ENCODE data around the gene NEDD9.
A peak's percentile ranks its signal among the peaks of the same experiment; 100 is the strongest.

NEDD9 gene

DNA sequence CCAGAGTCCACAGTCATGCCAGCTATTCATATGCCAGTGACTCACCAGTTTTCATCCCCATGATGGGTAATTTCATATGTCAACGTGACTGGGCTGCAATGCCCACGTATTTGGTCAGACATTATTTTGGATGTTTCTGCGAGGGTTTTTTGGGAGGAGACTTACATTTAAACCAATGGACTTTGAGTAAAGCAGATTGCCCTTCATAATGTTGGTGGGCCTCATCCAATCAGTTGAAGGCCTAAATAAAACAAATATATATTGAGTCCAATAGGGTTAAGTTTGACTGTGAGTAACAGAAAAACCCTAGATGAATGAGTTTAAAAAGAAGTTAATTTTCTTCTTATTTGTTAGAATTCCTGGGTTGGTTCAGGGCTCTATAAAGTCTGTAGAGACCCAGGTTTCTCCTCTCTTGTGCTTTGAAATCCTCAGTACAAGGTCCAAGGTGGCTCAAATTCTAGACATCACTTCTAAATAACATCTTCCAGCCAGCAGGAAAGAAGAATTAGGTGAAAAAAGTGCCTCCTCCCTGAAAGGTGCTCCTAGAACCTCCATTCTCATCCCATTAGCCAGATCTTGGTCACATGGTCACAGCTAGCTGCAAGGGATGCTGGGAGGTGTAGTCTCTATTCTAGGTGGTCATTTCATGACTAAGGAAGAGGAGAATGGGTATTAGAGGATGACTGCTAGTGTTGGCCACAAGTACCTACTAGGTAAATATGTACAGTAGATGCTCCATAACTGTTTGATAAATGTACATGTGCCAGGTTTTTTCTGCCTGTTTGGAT lies 16.7 kb upstream of the NEDD9 start:
- CTCF ChIA-PET, result no interaction called here
- H3K9me3 ChIP-seq (ENCODE audit: control insufficient read depth, insufficient read depth, low read depth, low read length), result no peaks in the 10 kb centered on the region
- TF ChIP-seq ZNF416 (tag by site-specific recombination; IDR thresholded peaks at IDR 0.05), result peak; percentile 81; the same call in 1 of the 2 replicates
- no peak for TF ChIP-seq ZNF350 (tag by site-specific recombination; IDR thresholded peaks at IDR 0.05)
- peak; percentile 96 for TF ChIP-seq ZNF10 (tag by site-specific recombination; IDR thresholded peaks at IDR 0.05)
- TF ChIP-seq, protein P1, sequence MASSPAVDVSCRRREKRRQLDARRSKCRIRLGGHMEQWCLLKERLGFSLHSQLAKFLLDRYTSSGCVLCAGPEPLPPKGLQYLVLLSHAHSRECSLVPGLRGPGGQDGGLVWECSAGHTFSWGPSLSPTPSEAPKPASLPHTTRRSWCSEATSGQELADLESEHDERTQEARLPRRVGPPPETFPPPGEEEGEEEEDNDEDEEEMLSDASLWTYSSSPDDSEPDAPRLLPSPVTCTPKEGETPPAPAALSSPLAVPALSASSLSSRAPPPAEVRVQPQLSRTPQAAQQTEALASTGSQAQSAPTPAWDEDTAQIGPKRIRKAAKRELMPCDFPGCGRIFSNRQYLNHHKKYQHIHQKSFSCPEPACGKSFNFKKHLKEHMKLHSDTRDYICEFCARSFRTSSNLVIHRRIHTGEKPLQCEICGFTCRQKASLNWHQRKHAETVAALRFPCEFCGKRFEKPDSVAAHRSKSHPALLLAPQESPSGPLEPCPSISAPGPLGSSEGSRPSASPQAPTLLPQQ (tag by site-specific recombination; IDR thresholded peaks at IDR 0.05), result no peak
- TF ChIP-seq, protein P2, sequence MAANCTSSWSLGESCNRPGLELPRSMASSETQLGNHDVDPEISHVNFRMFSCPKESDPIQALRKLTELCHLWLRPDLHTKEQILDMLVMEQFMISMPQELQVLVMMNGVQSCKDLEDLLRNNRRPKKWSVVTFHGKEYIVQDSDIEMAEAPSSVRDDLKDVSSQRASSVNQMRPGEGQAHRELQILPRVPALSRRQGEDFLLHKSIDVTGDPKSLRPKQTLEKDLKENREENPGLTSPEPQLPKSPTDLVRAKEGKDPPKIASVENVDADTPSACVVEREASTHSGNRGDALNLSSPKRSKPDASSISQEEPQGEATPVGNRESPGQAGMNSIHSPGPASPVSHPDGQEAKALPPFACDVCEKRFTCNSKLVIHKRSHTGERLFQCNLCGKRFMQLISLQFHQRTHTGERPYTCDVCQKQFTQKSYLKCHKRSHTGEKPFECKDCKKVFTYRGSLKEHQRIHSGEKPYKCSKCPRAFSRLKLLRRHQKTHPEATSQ (tag by site-specific recombination; IDR thresholded peaks at IDR 0.05), result no peak
- no peak for TF ChIP-seq ZNF426 (tag by site-specific recombination; IDR thresholded peaks at IDR 0.05)
- H3K4me3 ChIP-seq (ENCODE audit: low read depth, low read length), result no peak overlapping the region
- peaks cover 5% of the 10 kb centered on the region for H3K4me1 ChIP-seq (ENCODE audit: control insufficient read depth, insufficient read depth, low read length)
- no peak overlapping the region for H3K27ac ChIP-seq (ENCODE audit: extremely low read depth, low read depth, low read length)
- H3K36me3 ChIP-seq (ENCODE audit: control insufficient read depth in 2 of 2, insufficient read depth in 1 of 2, low read length in 2 of 2), result no peaks in the 10 kb centered on the region
- POLR2A ChIA-PET, result no interaction called here

DNA sequence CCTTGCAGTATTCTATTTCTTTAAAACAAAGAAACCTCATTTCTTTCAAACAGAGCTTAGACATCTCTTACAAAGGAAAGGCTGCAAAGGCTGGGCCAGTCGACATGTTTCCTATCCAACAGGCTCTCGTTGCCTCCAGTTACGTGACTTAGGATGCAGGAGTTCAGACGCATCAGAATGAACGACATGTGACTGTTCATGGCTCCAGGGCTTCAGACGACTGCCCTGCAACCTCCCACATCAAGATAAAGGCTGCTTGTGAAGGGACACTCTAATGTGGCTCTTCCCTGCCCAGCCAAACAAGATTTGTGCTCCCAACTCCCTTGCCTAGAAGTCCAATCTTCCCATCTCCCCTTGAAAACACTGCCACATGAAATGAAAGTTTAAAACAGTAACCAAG lies 14.3 kb upstream of the NEDD9 start:
- Histone ChIP-seq H3K4me3 (ENCODE audit: low read depth, low read length) (no peak overlapping the region), H3K36me3 (ENCODE audit: control insufficient read depth in 2 of 2, insufficient read depth in 1 of 2, low read length in 2 of 2) (no peaks in the 10 kb centered on the region), H3K27ac (ENCODE audit: extremely low read depth, low read depth, low read length) (no peak overlapping the region), H3K4me1 (ENCODE audit: control insufficient read depth, insufficient read depth, low read length) (peaks cover 3% of the 10 kb centered on the region), H3K9me3 (ENCODE audit: control insufficient read depth, insufficient read depth, low read depth, low read length) (no peaks in the 10 kb centered on the region)
- TF ChIP-seq IKZF3 (tag by site-specific recombination; IDR thresholded peaks at IDR 0.05) (no peak), ZNF830 (tag by site-specific recombination; IDR thresholded peaks at IDR 0.05; ENCODE audit: low read depth) (no peak), ZNF302 (tag by site-specific recombination; IDR thresholded peaks at IDR 0.05; ENCODE audit: low read depth) (no peak), ZNF214 (tag by site-specific recombination; IDR thresholded peaks at IDR 0.05; ENCODE audit: borderline replicate concordance) (no peak), ZNF530 (tag by site-specific recombination; IDR thresholded peaks at IDR 0.05; ENCODE audit: low read depth) (no peak), ZNF514 (tag by site-specific recombination; IDR thresholded peaks at IDR 0.05) (no peak), ZNF19 (tag by site-specific recombination; IDR thresholded peaks at IDR 0.05; ENCODE audit: low read depth) (no peak), ZNF529 (tag by site-specific recombination; IDR thresholded peaks at IDR 0.05; ENCODE audit: insufficient replicate concordance) (no peak), ZNF623 (tag by site-specific recombination; IDR thresholded peaks at IDR 0.05) (no peak), ZNF555 (tag by site-specific recombination; conservative IDR thresholded peaks at IDR 0.05) (no peak), ZNF629 (tag by site-specific recombination; IDR thresholded peaks at IDR 0.05) (no peak), GLIS2 (tag by site-specific recombination; IDR thresholded peaks at IDR 0.05) (no peak), GFI1B (tag by site-specific recombination; IDR thresholded peaks at IDR 0.05) (no peak)
- TF ChIP-seq, protein P3, sequence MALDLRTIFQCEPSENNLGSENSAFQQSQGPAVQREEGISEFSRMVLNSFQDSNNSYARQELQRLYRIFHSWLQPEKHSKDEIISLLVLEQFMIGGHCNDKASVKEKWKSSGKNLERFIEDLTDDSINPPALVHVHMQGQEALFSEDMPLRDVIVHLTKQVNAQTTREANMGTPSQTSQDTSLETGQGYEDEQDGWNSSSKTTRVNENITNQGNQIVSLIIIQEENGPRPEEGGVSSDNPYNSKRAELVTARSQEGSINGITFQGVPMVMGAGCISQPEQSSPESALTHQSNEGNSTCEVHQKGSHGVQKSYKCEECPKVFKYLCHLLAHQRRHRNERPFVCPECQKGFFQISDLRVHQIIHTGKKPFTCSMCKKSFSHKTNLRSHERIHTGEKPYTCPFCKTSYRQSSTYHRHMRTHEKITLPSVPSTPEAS (tag by site-specific recombination; IDR thresholded peaks at IDR 0.05), result no peak
- ChIA-PET CTCF (interaction anchor here (0.9 to 1.0 kb wide), 2 partner anchors 14 to 16 kb away, joined by 3 read pairs; no protein-coding TSS in a partner anchor), POLR2A (interaction anchor here (1.7 kb wide), 1 partner anchor 14 kb away, joined by 4 read pairs; the partner anchor contains the start of gene NEDD9)
